ENCODE measurements around the gene OLFML2B.
"Not testable (repeated sequence)": the region's sequence is repeated elsewhere in the genome, so short reads cannot be mapped to it uniquely, and the experiment has no call there.

OLFML2B gene

GRCh38 chr1:162023547-162024501 is at the start of gene OLFML2B:
Gene OLFML2B, minus strand, starts transcription at chr1:162023869. Its CDS starts 439 bp downstream, at chr1:162023430.
- FAIRE-seq: no peak

DNA sequence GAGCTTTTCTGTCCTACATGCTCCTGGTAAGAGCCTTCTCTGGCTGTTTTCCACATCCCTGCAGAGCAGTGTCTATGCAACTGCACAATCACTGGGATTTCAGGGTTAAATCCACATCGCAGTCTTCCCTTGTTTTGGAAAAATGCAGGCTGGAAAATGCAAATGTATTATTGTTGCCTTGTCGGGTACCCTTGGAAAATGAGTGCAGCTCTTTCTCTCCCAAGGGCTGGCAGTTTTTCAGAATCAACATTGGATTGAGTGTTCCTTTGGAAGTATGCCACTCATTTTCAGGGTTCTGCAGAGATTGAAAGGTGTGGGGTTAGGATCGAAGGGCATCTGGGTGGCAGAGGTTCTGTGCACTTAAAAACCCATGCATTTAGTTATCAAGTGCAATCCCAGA is 49.1 kb upstream of the OLFML2B start:
- FAIRE-seq: no peak

DNA sequence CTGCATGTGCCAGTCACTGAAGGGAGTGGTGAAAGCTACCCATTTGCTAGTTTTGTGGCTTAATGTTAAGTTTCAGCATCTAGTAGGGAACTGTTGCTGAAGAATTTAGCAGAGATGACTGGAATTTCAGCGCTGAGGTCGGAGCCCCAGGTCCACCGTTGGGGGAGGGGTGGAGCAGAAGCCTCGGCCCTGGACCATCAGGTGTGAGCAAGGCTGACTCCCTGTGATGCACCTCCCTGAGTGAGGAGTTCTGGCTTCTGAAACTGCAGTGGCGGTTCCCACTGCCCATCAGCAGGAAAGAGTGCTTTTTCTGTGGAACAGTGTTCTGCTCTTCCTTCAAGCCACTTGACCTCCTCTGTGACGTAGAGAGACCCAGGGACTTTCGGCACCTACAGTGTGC is 47.2 kb upstream of the OLFML2B start:
- FAIRE-seq: no peak

- FAIRE-seq: no peak
Measured at GRCh38 chr1:162070094-162070748, 46.6 kb upstream of the OLFML2B start.

DNA sequence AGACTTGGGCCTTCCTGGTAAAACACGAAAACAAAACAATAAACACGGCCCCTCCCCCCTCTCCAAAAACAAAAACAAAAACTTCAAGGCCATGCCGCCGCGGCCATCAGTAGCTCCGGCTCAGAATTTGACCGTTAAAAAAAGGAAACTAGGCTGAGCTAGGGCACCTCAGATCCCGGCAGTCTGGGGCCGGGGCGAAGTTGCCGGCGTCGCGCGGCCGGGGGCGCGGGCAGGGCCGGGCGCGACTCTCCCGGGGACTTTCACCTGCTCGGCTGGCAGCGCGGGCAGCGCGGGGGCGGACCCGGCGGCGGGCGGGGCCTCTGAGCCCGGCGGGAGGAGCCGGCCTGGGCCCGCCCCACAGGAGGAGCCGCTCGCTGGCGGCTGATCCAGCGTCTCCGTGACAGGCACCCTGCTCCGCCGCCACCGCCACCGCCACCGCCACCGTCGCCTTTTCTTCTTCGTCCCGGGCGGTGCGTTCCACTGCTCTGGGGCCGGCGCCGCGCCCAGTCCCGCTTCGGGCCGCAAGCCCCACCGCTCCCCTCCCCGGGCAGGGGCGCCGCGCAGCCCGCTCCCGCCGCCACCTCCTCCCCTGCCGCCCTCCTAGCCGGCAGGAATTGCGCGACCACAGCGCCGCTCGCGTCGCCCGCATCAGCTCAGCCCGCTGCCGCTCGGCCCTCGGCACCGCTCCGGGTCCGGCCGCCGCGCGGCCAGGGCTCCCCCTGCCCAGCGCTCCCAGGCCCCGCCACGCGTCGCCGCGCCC is 45.8 kb upstream of the OLFML2B start, which contains the start of gene NOS1AP:
TSS of gene NOS1AP (plus strand) at position 358 of the 760 bp plus-strand sequence. CDS start 487 bp downstream, outside the sequence.
- no peak for FAIRE-seq

GRCh38 chr1:162068301-162068700 is 44.6 kb upstream of the OLFML2B start:
- FAIRE-seq: no peak

GRCh38 chr1:162067466-162067865 is 43.8 kb upstream of the OLFML2B start:
- FAIRE-seq: no peak

- not testable (repeated sequence) for FAIRE-seq
Measured at GRCh38 chr1:162066836-162067235, 43.2 kb upstream of the OLFML2B start.

- no peak for FAIRE-seq
Measured at GRCh38 chr1:162065016-162065415, 41.3 kb upstream of the OLFML2B start.

GRCh38 chr1:162062542-162063015 is 38.9 kb upstream of the OLFML2B start:
- no peak for FAIRE-seq

- FAIRE-seq: no peak
Measured at GRCh38 chr1:162060314-162060713, 36.6 kb upstream of the OLFML2B start.

DNA sequence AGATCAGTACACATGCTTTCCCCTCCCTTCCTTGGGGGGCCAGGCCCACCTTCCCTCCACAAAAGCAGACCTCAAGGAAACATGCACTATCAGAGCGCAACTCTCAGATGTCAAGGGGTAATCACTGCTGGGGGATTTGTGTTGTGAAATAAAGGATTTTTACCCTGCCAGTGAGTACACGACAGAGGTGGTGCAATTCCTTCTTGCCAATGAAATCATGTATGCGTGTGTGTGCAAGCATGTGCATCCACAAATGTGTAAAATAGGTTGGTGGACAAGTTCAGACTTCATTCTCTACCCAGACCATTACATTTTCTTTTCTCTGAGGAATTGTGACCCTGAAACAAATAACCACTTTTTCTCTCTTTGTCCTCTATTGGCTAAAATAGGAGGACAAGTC is 36.1 kb upstream of the OLFML2B start:
- no peak for FAIRE-seq

DNA sequence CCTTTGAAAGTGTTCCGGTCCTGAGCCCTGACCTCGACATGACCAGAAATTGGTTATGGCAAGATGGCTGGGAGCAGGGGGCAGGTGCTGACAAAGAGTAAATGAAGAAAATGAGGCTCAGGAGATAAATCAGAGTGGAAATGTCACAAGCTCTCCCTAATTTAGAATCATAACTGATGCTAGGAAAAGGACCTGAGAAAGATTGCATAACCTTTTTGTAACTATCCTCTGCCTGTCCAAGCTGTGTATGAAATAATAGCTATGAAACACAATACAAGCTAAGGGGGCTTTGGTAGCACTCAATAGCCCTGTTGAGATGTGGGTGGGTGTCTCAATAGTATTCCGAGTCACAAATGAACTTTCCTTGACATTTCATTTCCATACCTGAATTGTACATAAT is 32.9 kb upstream of the OLFML2B start:
- no peak for FAIRE-seq

DNA sequence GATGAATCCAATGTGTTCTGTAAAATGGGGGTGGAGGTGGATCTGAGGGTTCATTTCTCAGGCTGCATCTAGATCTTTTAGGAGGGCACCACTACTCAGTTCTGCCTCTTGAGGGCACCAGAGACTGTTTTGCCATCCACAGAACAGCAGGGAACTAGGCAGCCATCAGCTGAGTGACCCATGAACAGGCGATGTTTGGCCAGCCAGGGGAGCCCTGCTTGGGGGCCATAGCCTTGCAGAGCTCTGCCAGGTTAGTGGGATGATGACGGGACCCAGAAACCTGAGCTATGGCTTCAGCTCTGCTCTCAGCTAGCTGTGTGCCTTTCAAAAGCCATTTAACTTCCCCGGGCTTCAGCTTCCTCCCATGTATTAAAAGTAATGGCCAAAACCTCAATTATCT is 32.4 kb upstream of the OLFML2B start:
- no peak for FAIRE-seq

DNA sequence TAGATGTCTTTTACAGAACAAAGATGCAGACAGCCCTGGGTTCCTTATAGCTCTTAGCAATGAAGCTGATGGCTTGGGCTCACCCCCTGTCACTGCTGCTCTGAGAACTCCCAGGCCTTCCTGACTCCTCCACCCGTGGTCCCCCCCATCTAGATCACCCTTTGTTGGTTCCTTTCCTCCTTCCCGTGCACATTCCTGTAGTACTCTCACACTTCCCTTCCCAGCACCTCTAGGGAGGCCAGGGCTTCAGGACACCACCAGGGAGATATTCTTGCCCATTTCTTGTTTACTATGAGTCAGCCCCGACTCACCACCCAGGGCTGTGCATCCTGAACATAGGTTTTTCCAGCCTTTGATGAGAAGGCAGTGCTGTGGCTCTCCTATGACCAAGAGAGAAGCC is 31.4 kb upstream of the OLFML2B start:
- no peak for FAIRE-seq

DNA sequence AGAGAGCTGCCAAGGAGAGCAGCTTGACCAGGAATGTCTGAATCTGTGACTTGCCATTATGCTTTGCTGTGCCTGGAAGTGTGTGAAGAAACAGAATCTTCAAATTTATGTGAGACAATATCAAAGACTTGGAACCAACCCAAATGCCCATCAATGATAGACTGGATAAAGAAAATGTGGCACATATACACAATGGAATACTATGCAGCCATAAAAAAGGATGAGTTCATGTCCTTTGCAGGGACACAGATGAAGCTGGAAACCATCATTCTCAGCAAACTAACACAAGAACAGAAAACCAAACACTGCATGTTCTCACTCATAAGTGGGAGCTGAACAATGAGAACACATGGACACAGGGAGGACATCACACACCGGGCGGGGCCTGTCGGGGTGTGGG is 30.3 kb upstream of the OLFML2B start:
- not testable (repeated sequence) for FAIRE-seq

GRCh38 chr1:162046921-162047320 is 23.3 kb upstream of the OLFML2B start:
- FAIRE-seq: no peak

GRCh38 chr1:162042361-162042760 is 18.7 kb upstream of the OLFML2B start:
- no peak for FAIRE-seq

GRCh38 chr1:162040657-162041056 is 17.0 kb upstream of the OLFML2B start:
- FAIRE-seq: no peak

GRCh38 chr1:162040001-162040400 is 16.3 kb upstream of the OLFML2B start:
- FAIRE-seq: no peak

DNA sequence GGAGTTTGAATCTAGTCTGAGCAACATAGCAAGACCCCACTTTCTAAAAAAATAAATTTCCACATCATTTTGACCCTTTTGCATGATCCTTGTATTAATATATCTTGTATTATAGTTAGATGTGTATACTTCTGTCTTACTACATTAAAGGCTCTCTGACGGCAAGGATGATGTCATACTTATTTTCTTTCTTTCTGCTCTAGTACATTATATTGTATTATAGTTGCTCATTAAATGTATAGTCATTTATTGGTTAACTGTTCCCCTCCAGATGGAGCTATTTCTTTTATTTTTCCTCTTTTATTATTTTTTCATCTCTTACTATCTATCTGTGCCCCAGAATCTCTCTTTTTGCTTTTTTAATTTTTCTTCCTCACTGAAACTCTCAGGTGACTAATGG is 15.0 kb upstream of the OLFML2B start:
- no peak for FAIRE-seq

DNA sequence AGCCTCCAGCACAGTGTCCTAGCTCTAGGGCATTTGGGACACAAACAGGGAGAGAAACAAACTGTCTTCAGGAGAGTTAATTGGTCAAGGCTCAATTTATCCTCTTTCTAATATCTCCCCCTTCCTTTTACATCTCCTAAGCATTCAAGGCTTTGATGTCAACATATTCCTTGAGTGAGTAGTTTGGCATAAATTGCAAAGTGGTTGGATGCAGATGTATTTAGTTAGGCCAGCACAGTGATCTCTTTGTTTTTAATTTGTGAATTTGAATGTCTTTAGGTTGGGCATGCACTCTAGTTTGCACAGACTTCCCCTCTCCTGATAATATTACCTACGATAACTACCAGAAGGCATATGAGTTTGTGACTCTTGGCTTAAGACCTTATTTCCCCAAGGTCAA is 12.5 kb upstream of the OLFML2B start:
- FAIRE-seq: no peak

DNA sequence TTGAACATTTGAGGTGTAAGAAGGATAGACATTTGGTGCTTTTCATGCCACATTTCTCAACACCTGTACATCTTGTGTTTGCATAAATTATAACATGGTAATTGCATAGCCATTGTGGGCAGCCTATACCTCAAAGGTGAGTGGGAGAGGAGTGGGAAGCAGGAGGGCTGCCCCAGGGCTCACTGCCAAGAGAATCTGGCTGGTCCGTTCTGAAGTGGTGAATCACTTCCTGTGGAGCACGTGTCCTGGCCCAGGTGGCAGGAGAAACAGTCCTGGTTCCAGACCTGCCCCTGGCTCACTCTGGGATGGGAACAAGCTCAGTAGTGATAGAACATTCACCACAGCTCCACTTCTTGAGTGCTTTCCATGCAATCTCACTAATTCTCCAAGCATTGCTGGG is 11.6 kb upstream of the OLFML2B start:
- FAIRE-seq: no peak
